GM21526 (cell line): ENCODE measurements around the gene SLFNL1.

ENCODE experiments used
- ATAC-seq: cut with Tn5 transposase; IDR thresholded peaks from one replicate; pipeline ENCODE4 v1.9.1; 2021; ENCODE audit warnings: moderate library complexity; ENCODE audit not compliant: unreplicated experiment, low FRiP score

Gene SLFNL1

DNA sequence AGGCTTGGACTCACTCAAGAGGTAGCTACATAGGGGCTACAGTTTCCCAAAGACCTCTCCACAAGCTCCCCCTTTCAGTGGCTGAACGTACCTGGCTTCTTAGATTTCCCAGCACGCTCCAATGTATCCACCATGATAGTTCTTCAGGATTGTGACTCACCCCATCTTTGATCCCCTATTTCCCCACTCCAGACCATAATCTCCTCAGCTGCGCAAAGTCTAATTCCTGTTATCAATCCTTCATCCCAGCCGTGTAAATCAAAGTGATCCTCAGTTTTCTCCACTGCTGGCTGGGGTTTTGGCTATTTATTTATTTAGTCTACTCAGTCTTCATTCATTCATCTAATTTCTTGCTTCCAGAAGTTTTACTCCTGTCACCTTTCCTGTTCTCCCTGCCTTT, 55.1 kb downstream of the SLFNL1 start:
- ATAC-seq, result no peak
